HepG2 (cell line): Measurements from ENCODE around the gene TBC1D20. TPM values are rescaled to one million over a fixed set of nuclear protein-coding genes. Genes with fewer than 3 reads are reported as not detected.

Experiments
- ARHGAP35 ChIP-seq: sonication (generic); formaldehyde crosslinking; IDR thresholded peaks from 2 replicates; pipeline ENCODE4 v1.9.0; 2022; ENCODE audit warnings: mild to moderate bottlenecking, inconsistent platforms, moderate library complexity, missing genetic modification reagents, borderline replicate concordance
- ARNTL ChIP-seq: sonication (generic); formaldehyde crosslinking; IDR thresholded peaks from 2 replicates; pipeline ENCODE4 v1.4.0; 2020; ENCODE audit warnings: mild to moderate bottlenecking, missing genetic modification reagents
- ETV5 ChIP-seq: IDR thresholded peaks from 2 replicates; pipeline ENCODE4 v1.6.1; 2018; ENCODE audit warnings: missing biosample characterization, missing genetic modification reagents, inconsistent platforms, borderline replicate concordance
- GLI4 ChIP-seq: sonication (generic); formaldehyde crosslinking; IDR thresholded peaks from 2 replicates; pipeline ENCODE4 v1.5.1; 2020; ENCODE audit warnings: missing genetic modification reagents, mild to moderate bottlenecking, moderate library complexity, borderline replicate concordance
- HES4 ChIP-seq: sonication (generic); formaldehyde crosslinking; IDR thresholded peaks from 2 replicates; pipeline ENCODE4 v1.9.0; 2021; ENCODE audit warnings: mild to moderate bottlenecking, missing genetic modification reagents, borderline replicate concordance
- HMG20A ChIP-seq: IDR thresholded peaks from 2 replicates; pipeline ENCODE4 v1.6.1; 2016; ENCODE audit warnings: borderline replicate concordance
- REPIN1 ChIP-seq: sonication (generic); formaldehyde crosslinking; IDR thresholded peaks from 2 replicates; pipeline ENCODE4 v1.8.0; 2022; ENCODE audit warnings: missing genetic modification reagents, low read depth, mild to moderate bottlenecking, borderline replicate concordance
- TMF1 ChIP-seq: sonication (generic); formaldehyde crosslinking; IDR thresholded peaks from 2 replicates; pipeline ENCODE4 v1.8.1; 2022; ENCODE audit warnings: low read depth, missing genetic modification reagents
- ZFP1 ChIP-seq: IDR thresholded peaks from 2 replicates; pipeline ENCODE4 v1.6.1; 2016
- ZFP62 ChIP-seq: sonication (generic); formaldehyde crosslinking; IDR thresholded peaks from 2 replicates; pipeline ENCODE4 v1.4.0; 2020; ENCODE audit warnings: missing genetic modification reagents
- ZMAT5 ChIP-seq: sonication (generic); formaldehyde crosslinking; IDR thresholded peaks from 2 replicates; pipeline ENCODE4 v1.5.0; 2020; ENCODE audit warnings: mild to moderate bottlenecking, low read depth, missing genetic modification reagents, borderline replicate concordance
- ZNF343 ChIP-seq: sonication (generic); formaldehyde crosslinking; IDR thresholded peaks from 2 replicates; pipeline ENCODE4 v1.4.0; 2020; ENCODE audit warnings: mild to moderate bottlenecking, missing genetic modification reagents
- ZNF503 ChIP-seq: sonication (generic); formaldehyde crosslinking; IDR thresholded peaks from 2 replicates; pipeline ENCODE4 v1.4.0; 2020; ENCODE audit warnings: missing genetic modification reagents
- ZNF784 ChIP-seq: sonication (generic); formaldehyde crosslinking; IDR thresholded peaks from 2 replicates; pipeline ENCODE4 v1.5.1; 2020; ENCODE audit warnings: missing genetic modification reagents, mild to moderate bottlenecking, borderline replicate concordance
- polyA plus RNA-seq, 8 experiments: library from polyadenylated mRNA; depleted of rRNA in 3 of 8; stranded (reverse) in 7 of 8; unstranded in 1 of 8; fragments of >200 nt; fragmentation: Illumina TruSeq in 4 of 8; extraction: Trizol in 4 of 8; gene quantifications; 2 replicates each; pipeline versions ENCODE4 v1.2.1 to v1.2.3, GENCODE V29; 2011 to 2016; ENCODE audit warnings: low read depth in 4 of 8, missing spikeins in 1 of 8, mixed read lengths in 1 of 8; ENCODE audit not compliant: insufficient read depth in 1 of 8
- total RNA-seq, 5 experiments: library from RNA; depleted of rRNA; stranded (reverse); fragments of >200 nt; fragmentation: Illumina TruSeq; extraction: Trizol; gene quantifications; 2 replicates each; pipeline ENCODE4 v1.2.3, GENCODE V29; 2016; ENCODE audit warnings: low read depth in 1 of 5
- TF ChIP-seq, protein P1 (sequence below): sonication (generic); formaldehyde crosslinking; IDR thresholded peaks from 2 replicates; pipeline ENCODE4 v1.4.0; 2020; ENCODE audit warnings: missing genetic modification reagents, low read depth, mild to moderate bottlenecking, borderline replicate concordance
- TF ChIP-seq, protein P2 (sequence below): sonication (generic); formaldehyde crosslinking; IDR thresholded peaks from 2 replicates; pipeline ENCODE4 v1.4.0; 2020; ENCODE audit warnings: mild to moderate bottlenecking, missing genetic modification reagents
- TF ChIP-seq, protein P3 (sequence below): sonication (generic); formaldehyde crosslinking; IDR thresholded peaks from 2 replicates; pipeline ENCODE4 v1.9.0; 2021; ENCODE audit warnings: mild to moderate bottlenecking, missing genetic modification reagents

TBC1D20 gene
- total and polyA plus RNA-seq, 2 of the 13 experiments (the other 11 are each of a cell fraction or from before 2014, with no cell fraction given), result 36.6 to 47.1 TPM

- peak; percentile 96 for TF ChIP-seq ZNF503 (CRISPR knock-in tag)
- TF ChIP-seq, protein P1, sequence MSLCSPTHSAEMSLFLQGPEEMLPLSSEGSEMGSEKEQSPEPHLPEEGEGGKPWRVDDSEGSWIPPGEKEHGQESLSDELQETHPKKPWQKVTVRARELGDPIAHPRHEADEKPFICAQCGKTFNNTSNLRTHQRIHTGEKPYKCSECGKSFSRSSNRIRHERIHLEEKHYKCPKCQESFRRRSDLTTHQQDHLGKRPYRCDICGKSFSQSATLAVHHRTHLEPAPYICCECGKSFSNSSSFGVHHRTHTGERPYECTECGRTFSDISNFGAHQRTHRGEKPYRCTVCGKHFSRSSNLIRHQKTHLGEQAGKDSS (CRISPR knock-in tag), result peak; percentile 70; the same call in 1 of the 2 replicates
- no peak for TF ChIP-seq ZMAT5 (CRISPR knock-in tag)
- peak; percentile 42; the same call in 1 of the 2 replicates for TF ChIP-seq ZNF343 (CRISPR knock-in tag)
- TF ChIP-seq GLI4 (CRISPR knock-in tag), result peak; percentile 45
- TF ChIP-seq HES4 (CRISPR knock-in tag), result no peak
- TF ChIP-seq ARHGAP35 (CRISPR knock-in tag), result no peak; the same call in none of the 2 replicates
- TF ChIP-seq HMG20A (CRISPR knock-in tag), result peak; percentile 92; the same call in 1 of the 2 replicates
- peak; percentile 83 for TF ChIP-seq ARNTL (CRISPR knock-in tag)
- TF ChIP-seq REPIN1 (CRISPR knock-in tag), result peak; percentile 97; the same call in 1 of the 2 replicates
- TF ChIP-seq, protein P2, sequence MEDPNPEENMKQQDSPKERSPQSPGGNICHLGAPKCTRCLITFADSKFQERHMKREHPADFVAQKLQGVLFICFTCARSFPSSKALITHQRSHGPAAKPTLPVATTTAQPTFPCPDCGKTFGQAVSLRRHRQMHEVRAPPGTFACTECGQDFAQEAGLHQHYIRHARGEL (CRISPR knock-in tag), result no peak
- 0 out of 2 replicates have a peak, but pooled peaks have one; percentile 80 for TF ChIP-seq ZNF784 (CRISPR knock-in tag)
- peak; percentile 89; the same call in 1 of the 2 replicates for TF ChIP-seq ETV5 (CRISPR knock-in tag)
- no peak for TF ChIP-seq ZFP62 (CRISPR knock-in tag)
- TF ChIP-seq ZFP1 (CRISPR knock-in tag), result peak; percentile 94
- TF ChIP-seq, protein P3, sequence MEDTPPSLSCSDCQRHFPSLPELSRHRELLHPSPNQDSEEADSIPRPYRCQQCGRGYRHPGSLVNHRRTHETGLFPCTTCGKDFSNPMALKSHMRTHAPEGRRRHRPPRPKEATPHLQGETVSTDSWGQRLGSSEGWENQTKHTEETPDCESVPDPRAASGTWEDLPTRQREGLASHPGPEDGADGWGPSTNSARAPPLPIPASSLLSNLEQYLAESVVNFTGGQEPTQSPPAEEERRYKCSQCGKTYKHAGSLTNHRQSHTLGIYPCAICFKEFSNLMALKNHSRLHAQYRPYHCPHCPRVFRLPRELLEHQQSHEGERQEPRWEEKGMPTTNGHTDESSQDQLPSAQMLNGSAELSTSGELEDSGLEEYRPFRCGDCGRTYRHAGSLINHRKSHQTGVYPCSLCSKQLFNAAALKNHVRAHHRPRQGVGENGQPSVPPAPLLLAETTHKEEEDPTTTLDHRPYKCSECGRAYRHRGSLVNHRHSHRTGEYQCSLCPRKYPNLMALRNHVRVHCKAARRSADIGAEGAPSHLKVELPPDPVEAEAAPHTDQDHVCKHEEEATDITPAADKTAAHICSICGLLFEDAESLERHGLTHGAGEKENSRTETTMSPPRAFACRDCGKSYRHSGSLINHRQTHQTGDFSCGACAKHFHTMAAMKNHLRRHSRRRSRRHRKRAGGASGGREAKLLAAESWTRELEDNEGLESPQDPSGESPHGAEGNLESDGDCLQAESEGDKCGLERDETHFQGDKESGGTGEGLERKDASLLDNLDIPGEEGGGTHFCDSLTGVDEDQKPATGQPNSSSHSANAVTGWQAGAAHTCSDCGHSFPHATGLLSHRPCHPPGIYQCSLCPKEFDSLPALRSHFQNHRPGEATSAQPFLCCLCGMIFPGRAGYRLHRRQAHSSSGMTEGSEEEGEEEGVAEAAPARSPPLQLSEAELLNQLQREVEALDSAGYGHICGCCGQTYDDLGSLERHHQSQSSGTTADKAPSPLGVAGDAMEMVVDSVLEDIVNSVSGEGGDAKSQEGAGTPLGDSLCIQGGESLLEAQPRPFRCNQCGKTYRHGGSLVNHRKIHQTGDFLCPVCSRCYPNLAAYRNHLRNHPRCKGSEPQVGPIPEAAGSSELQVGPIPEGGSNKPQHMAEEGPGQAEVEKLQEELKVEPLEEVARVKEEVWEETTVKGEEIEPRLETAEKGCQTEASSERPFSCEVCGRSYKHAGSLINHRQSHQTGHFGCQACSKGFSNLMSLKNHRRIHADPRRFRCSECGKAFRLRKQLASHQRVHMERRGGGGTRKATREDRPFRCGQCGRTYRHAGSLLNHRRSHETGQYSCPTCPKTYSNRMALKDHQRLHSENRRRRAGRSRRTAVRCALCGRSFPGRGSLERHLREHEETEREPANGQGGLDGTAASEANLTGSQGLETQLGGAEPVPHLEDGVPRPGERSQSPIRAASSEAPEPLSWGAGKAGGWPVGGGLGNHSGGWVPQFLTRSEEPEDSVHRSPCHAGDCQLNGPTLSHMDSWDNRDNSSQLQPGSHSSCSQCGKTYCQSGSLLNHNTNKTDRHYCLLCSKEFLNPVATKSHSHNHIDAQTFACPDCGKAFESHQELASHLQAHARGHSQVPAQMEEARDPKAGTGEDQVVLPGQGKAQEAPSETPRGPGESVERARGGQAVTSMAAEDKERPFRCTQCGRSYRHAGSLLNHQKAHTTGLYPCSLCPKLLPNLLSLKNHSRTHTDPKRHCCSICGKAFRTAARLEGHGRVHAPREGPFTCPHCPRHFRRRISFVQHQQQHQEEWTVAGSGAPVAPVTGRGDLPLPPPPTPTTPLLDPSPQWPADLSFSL (CRISPR knock-in tag), result no peak
- TF ChIP-seq TMF1 (CRISPR knock-in tag), result peak; percentile 62
Observed at GRCh38 chr20:396619-397431, 65.5 kb downstream of the TBC1D20 start (continued).
